ENCODE results near the gene ARSI. TPM values are rescaled to one million over a fixed set of nuclear protein-coding genes. Genes with fewer than 3 reads are reported as not detected.

The ARSI gene
- total RNA-seq, 3 donors from 2014 or later: 0.41 to 1.6 (median 0.63) TPM

GRCh38 chr5:150303070-150303615 is 438 bp upstream of the ARSI start:
- H3K9me3 ChIP-seq: no peaks in the 10 kb centered on the region
- H3K4me1 ChIP-seq (ENCODE audit: low read depth): no peaks in the 10 kb centered on the region
- no peak for ATAC-seq
- no peak for TF ChIP-seq CTCF (IDR thresholded peaks at IDR 0.05)
- no peak for DNase-seq
- intact Hi-C loops (cut with DNase I, micrococcal nuclease): no loop called here
- H3K4me3 ChIP-seq: no peak overlapping the region
- no peaks in the 10 kb centered on the region for H3K36me3 ChIP-seq (ENCODE audit: low read depth)

- no peak for TF ChIP-seq CTCF (IDR thresholded peaks at IDR 0.05)
- Histone ChIP-seq H3K4me3 (no peak overlapping the region), H3K36me3 (ENCODE audit: low read depth) (no peaks in the 10 kb centered on the region), H3K9me3 (no peaks in the 10 kb centered on the region), H3K4me1 (ENCODE audit: low read depth) (no peaks in the 10 kb centered on the region)
- intact Hi-C loops (cut with DNase I, micrococcal nuclease): no loop called here
- DNase-seq (no peak), ATAC-seq (no peak)
Observed at GRCh38 chr5:150301901-150302300, 804 bp downstream of the ARSI start.

- no peaks in the 10 kb centered on the region for H3K36me3 ChIP-seq (ENCODE audit: low read depth)
- H3K4me1 ChIP-seq (ENCODE audit: low read depth): no peaks in the 10 kb centered on the region
- ATAC-seq: no peak
- intact Hi-C loops (cut with DNase I, micrococcal nuclease): no loop called here
- no peak for TF ChIP-seq CTCF (IDR thresholded peaks at IDR 0.05)
- peak in 1 of 3 donors; percentile 26 for DNase-seq
- no peaks in the 10 kb centered on the region for H3K9me3 ChIP-seq
- H3K4me3 ChIP-seq: no peak overlapping the region
Observed at GRCh38 chr5:150301170-150301505, 1.6 kb downstream of the ARSI start.

GRCh38 chr5:150300496-150301169 is 2.1 kb downstream of the ARSI start:
- no peak for DNase-seq
- no peak overlapping the region for H3K4me3 ChIP-seq
- intact Hi-C loops (cut with DNase I, micrococcal nuclease): no loop called here
- ATAC-seq: no peak
- no peaks in the 10 kb centered on the region for H3K36me3 ChIP-seq (ENCODE audit: low read depth)
- no peaks in the 10 kb centered on the region for H3K4me1 ChIP-seq (ENCODE audit: low read depth)
- no peak for TF ChIP-seq CTCF (IDR thresholded peaks at IDR 0.05)
- H3K9me3 ChIP-seq: no peaks in the 10 kb centered on the region

GRCh38 chr5:150299571-150300327 is 3.0 kb downstream of the ARSI start:
- H3K4me3 ChIP-seq: no peak overlapping the region
- ATAC-seq (no peak), DNase-seq (no peak)
- H3K4me1 ChIP-seq (ENCODE audit: low read depth): no peaks in the 10 kb centered on the region
- H3K9me3 ChIP-seq: no peaks in the 10 kb centered on the region
- H3K36me3 ChIP-seq (ENCODE audit: low read depth): no peaks in the 10 kb centered on the region
- intact Hi-C loops (cut with DNase I, micrococcal nuclease): no loop called here
- no peak for TF ChIP-seq CTCF (IDR thresholded peaks at IDR 0.05)

Measured in mucosa of descending colon (tissue), 3 donors.